Medulla oblongata (tissue), 1 donor: ENCODE data around the gene C8A.

Experiments used
- DNase-seq: peaks from one replicate; pipeline ENCODE4 v3.0.0-alpha.2; 2015; ENCODE audit errors: extremely low spot score

The C8A gene

GRCh38 chr1:56925193-56925592, 70.6 kb downstream of the C8A start:
- no peak for DNase-seq

DNA sequence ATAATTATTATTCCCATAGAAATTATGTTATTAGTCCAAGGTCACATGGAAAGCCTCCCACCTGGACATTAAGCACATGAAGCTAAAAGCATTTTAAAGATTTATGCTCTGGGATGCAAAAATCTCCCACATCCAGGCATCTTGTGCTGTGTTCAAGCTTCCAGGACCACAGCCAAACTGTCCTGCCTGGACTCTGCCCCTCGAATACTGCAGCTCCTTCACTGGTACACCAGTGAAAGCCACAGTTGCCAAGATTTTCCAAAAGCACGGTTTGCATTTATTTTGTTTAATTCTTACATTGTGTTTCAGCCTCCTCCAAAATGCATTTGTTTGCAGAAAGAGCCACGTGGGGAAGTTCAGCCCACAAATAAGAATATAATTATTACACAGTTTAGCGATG, 72.6 kb downstream of the C8A start:
- DNase-seq: no peak

DNA sequence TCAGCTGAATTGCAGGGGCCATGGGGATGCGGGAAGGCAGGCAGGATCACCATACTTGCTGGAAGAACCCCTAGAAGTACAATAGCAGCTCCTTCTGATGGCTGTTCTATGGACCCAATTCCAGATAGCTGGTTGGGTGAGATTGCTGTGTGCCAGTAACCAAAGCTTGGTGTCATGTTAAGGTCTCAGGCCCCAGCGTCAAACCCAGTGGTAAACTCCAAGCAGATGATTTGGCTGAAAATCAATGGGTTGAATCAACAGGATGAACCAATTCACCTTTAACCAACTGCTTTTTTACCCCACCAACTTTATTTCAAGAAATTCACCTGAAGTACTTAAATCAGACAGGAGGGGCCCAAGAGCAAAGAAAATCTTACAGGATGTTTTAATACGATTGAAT, 73.4 kb downstream of the C8A start:
- no peak for DNase-seq

- DNase-seq: no peak
These were observed 74.9 kb downstream of the C8A start for GRCh38 chr1:56929492-56929891.

GRCh38 chr1:56931211-56931610, 76.6 kb downstream of the C8A start:
- DNase-seq: no peak

- DNase-seq: no peak
These were observed 77.1 kb downstream of the C8A start for GRCh38 chr1:56931686-56932085.

- DNase-seq: no peak
These were observed 78.6 kb downstream of the C8A start for GRCh38 chr1:56933161-56933560.

DNA sequence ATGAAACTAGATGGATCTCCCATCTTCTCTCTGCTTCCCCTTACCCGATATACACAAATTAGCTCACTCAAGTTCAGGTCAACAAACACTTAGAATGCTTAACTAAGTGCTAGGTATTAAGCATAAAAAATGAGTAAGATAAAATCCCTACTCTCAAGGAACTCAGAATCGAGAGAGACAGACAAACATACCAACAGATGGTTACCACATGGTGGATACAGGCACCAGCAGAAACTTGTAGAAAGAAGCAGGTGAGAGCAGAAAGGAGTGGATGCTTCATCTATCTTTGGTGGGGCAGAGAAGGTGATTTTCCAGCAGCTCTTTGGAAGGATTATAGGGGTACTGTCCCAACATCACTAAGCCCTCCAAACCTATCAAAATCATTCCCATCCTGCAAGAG, 79.0 kb downstream of the C8A start:
- DNase-seq: no peak

- DNase-seq: no peak
These were observed 79.9 kb downstream of the C8A start for GRCh38 chr1:56934430-56935060.

- DNase-seq: no peak
These were observed 84.0 kb downstream of the C8A start for GRCh38 chr1:56938646-56939045.

DNA sequence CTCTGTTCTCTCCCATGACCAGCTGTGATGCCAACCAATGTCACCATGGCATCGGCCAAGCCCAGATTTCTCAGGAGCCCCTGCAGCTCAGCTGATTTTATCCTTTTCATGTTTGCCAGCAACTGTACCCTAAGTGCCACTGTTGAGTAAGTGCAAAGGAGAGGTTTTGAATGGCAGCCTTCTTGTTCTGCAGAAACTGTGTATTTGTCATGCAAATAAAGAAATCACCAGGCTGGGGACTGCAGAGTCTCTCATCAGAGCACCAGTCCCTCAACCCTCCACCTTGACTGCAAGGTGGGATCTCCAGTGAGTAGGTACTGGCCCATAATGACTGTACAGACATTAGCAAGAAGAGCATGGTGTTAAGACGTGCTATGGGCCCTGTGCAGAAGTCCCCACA, 84.6 kb downstream of the C8A start:
- no peak for DNase-seq

DNA sequence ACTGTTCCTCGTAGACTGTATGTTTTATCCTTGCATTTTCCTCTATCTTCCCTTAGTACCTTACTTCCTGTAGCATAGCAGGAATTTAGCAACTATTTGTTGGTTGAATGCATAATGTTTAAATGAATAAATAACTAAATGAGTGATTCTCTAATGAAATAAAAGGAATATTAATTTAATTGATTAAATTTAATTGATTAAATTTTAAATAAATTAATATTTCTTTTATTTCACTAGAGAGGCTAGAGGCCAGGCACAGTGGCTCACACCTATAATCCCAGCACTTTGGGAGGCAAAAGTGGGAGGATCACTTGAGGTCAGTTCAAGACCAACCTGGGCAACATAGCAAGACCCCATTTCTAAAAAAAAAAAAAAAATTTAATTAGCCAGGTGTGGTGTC, 85.4 kb downstream of the C8A start:
- DNase-seq: no peak

DNA sequence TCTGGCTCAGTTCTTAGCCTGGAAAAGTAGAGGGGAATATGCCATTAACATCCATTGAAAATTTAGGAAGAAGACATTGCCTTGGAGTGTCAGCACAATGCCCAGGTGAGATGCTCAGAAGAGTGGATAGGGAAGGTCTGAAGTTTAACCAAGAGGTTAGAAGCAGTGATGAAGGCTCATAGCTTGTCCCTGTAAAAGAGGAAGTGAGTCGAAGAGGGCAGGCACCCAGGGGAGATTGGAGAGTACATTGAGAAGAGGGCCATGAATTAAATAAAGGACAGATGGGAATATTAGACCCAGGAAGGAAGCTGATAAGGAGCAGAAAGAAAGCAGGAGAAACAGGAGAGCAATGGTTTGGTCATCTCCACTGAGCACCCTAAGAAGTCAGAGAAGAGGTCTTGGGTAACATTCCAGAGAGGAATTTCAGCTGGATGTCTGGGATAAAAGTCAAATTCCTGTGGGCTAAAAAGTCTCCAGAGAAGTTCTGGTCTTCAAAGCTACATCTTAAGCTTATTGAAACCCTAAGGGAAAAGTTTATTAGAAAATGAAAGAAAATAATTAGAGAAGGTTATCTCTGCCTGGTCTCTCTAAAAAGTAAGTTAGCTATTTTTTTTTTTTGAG, 93.9 kb downstream of the C8A start:
- no peak for DNase-seq

- no peak for DNase-seq
These were observed 97.9 kb downstream of the C8A start for GRCh38 chr1:56952501-56952900.

- no peak for DNase-seq
These were observed 98.8 kb downstream of the C8A start for GRCh38 chr1:56953386-56953785.

DNA sequence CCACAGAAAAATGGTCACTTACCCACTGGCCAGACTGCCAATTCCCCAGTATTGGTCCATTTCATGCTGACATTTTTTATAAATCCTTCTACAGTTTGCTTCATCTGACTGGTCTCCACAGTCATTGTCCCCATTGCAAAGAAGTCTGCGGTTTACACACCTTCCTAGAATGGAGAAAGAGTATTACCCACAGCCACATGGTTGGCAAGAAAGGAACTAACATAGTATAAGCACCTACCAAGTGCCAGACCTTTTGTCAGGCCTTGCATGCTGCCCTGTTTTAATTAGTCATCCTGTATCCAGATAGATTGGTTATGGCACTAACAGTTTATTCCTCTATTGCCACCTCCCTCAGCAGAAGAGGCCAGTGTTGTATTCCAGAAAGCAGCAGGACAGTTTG, 100.1 kb downstream of the C8A start:
- no peak for DNase-seq

GRCh38 chr1:56957931-56958330, 103.3 kb downstream of the C8A start:
- DNase-seq: no peak

DNA sequence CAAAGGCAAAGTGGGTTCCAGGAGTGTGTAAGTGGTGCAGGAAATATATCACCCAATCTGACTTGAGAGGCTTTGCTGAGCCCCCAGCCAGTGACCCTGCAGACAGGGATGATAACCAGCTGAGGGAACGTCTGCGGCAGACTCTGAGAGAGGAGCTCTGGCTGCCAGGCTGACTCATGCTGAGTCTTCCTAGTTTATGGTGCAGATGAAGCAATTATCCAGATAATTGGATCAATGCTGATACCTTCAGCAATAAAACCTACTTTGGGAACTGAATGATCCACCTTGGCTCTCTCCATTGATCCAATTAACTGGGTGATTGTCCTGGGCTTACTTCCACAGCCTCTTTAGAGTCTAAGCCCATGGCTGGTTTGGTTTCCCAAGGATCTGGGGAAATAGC, 103.9 kb downstream of the C8A start:
- no peak for DNase-seq

GRCh38 chr1:56961426-56961825, 106.8 kb downstream of the C8A start:
- no peak for DNase-seq

- DNase-seq: no peak
These were observed 109.1 kb downstream of the C8A start for GRCh38 chr1:56963667-56964066.

DNA sequence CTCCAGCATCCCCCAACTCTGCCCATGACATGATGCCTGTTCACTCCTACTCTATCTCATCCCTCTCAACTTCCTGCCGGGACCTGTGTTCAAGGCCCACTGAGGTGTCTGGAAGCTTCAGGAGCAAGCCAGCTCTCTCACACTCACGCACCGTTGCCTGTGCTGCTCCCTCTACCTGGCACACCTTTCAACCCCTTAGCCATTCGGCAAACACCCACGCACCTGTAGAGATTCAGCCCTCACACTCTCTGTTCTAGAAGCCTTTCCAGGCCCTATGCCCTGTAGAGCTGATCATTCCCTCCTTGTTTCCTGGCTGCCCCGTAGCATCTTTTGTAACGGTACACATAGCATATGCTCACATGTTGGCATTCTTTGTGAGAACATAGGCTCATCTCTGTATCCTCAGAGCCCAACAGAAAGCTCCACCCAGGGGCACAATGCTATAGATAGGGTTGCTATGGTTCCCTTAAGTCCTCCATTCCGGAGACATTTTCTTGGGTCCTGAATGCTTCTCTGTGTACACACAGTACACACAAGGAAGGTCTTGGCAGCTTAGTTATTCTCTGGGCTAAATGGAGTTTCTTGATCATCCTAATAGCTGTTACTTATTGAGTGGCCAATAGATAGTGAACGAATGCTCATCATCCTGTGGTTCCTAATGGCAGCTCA, 109.9 kb downstream of the C8A start:
- no peak for DNase-seq

DNA sequence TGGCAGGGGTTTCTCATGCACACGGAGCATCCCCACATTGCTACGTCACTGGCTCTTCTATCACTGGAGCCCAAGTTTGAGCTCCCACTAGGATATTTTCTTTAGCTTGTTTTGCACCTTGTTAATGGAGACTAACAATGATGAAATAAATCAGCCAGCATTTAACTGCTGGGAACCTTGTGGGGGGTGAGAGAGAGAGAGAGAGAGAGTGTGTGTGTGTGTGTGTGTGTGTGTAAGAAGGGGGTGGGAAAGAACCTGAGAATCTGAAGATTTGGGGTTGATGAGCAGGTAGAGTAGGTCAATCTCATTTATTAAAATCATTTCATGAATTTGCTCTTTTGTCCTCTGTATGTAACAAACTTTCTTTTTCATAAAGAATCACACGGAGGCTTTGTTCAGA, 110.6 kb downstream of the C8A start:
- no peak for DNase-seq

- no peak for DNase-seq
These were observed 111.5 kb downstream of the C8A start, which contains the start of gene C8B for GRCh38 chr1:56965916-56966697. TSS of gene C8B (minus strand) at chr1:56966015. CDS start at chr1:56965948, 67 bp downstream.
